OCI-LY3 (cell line): ENCODE measurements around the gene CPNE6.

ENCODE experiments used
- EZH2phosphoT487 ChIP-seq: fragments of 200-600 bp; shearing (Covaris generic); IDR thresholded peaks from 2 replicates; pipeline ENCODE4 v1.6.1; 2018; ENCODE audit warnings: antibody characterized with exemption, mixed run types, low read depth
- TF ChIP-seq, protein P1 (sequence below): fragments of 200-600, 300-600 bp; sonication (generic); IDR thresholded peaks from 2 replicates; pipeline ENCODE4 v1.5.1; 2014; ENCODE audit warnings: antibody characterized with exemption, low read length, low read depth

- TF ChIP-seq, protein P1, sequence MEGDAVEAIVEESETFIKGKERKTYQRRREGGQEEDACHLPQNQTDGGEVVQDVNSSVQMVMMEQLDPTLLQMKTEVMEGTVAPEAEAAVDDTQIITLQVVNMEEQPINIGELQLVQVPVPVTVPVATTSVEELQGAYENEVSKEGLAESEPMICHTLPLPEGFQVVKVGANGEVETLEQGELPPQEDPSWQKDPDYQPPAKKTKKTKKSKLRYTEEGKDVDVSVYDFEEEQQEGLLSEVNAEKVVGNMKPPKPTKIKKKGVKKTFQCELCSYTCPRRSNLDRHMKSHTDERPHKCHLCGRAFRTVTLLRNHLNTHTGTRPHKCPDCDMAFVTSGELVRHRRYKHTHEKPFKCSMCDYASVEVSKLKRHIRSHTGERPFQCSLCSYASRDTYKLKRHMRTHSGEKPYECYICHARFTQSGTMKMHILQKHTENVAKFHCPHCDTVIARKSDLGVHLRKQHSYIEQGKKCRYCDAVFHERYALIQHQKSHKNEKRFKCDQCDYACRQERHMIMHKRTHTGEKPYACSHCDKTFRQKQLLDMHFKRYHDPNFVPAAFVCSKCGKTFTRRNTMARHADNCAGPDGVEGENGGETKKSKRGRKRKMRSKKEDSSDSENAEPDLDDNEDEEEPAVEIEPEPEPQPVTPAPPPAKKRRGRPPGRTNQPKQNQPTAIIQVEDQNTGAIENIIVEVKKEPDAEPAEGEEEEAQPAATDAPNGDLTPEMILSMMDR, result no peak
- no peak for TF ChIP-seq EZH2phosphoT487
Measured at GRCh38 chr14:24076302-24076601, 4.9 kb downstream of the CPNE6 start.
